HG03139 (cell line): Measurements from ENCODE around the gene NPBWR2.
"Not testable (repeated sequence)": the region's sequence is repeated elsewhere in the genome, so short reads cannot be mapped to it uniquely, and the experiment has no call there.

Experiments used
- ATAC-seq: cut with Tn5 transposase; IDR thresholded peaks from one replicate; pipeline ENCODE4 v1.9.1; 2021; ENCODE audit not compliant: unreplicated experiment

Gene NPBWR2

GRCh38 chr20:64144144-64144912 lies 37.0 kb upstream of the NPBWR2 start:
- ATAC-seq: no peak

GRCh38 chr20:64143018-64143801 lies 35.8 kb upstream of the NPBWR2 start:
- no peak for ATAC-seq

GRCh38 chr20:64142590-64142989 lies 35.2 kb upstream of the NPBWR2 start:
- no peak for ATAC-seq

GRCh38 chr20:64140956-64141355 lies 33.6 kb upstream of the NPBWR2 start:
- no peak for ATAC-seq

- no peak for ATAC-seq
Observed at GRCh38 chr20:64140061-64140931, 32.9 kb upstream of the NPBWR2 start.

GRCh38 chr20:64139199-64140060 lies 32.1 kb upstream of the NPBWR2 start:
- ATAC-seq: no peak

- ATAC-seq: no peak
Observed at GRCh38 chr20:64138276-64138815, 31.0 kb upstream of the NPBWR2 start.

- ATAC-seq: no peak
Observed at GRCh38 chr20:64137598-64138031, 30.2 kb upstream of the NPBWR2 start.

GRCh38 chr20:64136004-64136710 lies 28.8 kb upstream of the NPBWR2 start:
- ATAC-seq: no peak

- ATAC-seq: not testable (repeated sequence)
Observed at GRCh38 chr20:64134744-64135143, 27.4 kb upstream of the NPBWR2 start.

GRCh38 chr20:64133951-64134407 lies 26.6 kb upstream of the NPBWR2 start:
- ATAC-seq: no peak

GRCh38 chr20:64131406-64131805 lies 24.0 kb upstream of the NPBWR2 start:
- ATAC-seq: no peak

GRCh38 chr20:64130876-64131275 lies 23.5 kb upstream of the NPBWR2 start:
- ATAC-seq: no peak

GRCh38 chr20:64130271-64130670 lies 22.9 kb upstream of the NPBWR2 start:
- ATAC-seq: no peak

- no peak for ATAC-seq
Observed at GRCh38 chr20:64129146-64129782, 21.9 kb upstream of the NPBWR2 start.

GRCh38 chr20:64123517-64123916 lies 16.2 kb upstream of the NPBWR2 start:
- ATAC-seq: not testable (repeated sequence)

GRCh38 chr20:64122927-64123326 lies 15.6 kb upstream of the NPBWR2 start:
- not testable (repeated sequence) for ATAC-seq

- no peak for ATAC-seq
Observed at GRCh38 chr20:64121586-64121985, 14.2 kb upstream of the NPBWR2 start.
